HCT116 (cell line): Measurements from ENCODE around the gene CRACR2A. TPM values are rescaled to one million over a fixed set of nuclear protein-coding genes. Genes with fewer than 3 reads are reported as not detected.

Experiments used
- ATAC-seq: fragments of 200-7000 bp; cut with Tn5 transposase; 2 replicates; pipeline ENCODE4 v1.9.1; 2020; ENCODE audit warnings: mild to moderate bottlenecking, moderate library complexity
- BruUV-seq: library from RNA; stranded (reverse); fragments of 400-500 nt; replicated peaks from 2 replicates; lab custom pipeline; 2021; lab: Mats Ljungman, UMichigan
- CTCF ChIA-PET: fragments of 300-600 bp; sonication (Branson Sonifier 250); formaldehyde crosslinking; loops from one replicate; lab custom pipeline; 2021; ENCODE audit warnings: antibody characterized with exemption; lab: Charles Lee
- POLR2A ChIA-PET: fragments of 300-600, 350-600 bp; sonication (Branson Sonifier 250); formaldehyde crosslinking; loops from one replicate; lab custom pipeline; 2021; ENCODE audit warnings: antibody characterized with exemption; lab: Charles Lee
- RAD21 ChIA-PET, 2 experiments: fragments of 300-600 bp; sonication (Branson Sonifier 250); formaldehyde crosslinking; loops; one replicate each; lab custom pipeline; 2023; ENCODE audit warnings: low total read pairs in 2 of 2; ENCODE audit not compliant: uncharacterized antibody in 2 of 2, unreplicated experiment in 2 of 2, low non-redundant PET in 1 of 2; lab: Charles Lee
- DNase-seq: peaks from one replicate; pipeline ENCODE4 v3.0.0-alpha.2; 2010; ENCODE audit warnings: low read depth, low spot score
- H2AFZ ChIP-seq: fragments of 200-600 bp; shearing (Covaris generic), sonication (generic); 2 replicates; pipeline ENCODE4 v1.6.1; 2017; ENCODE audit warnings: low read depth, mixed run types, mixed read lengths, antibody characterized with exemption, low read length; ENCODE audit not compliant: poor library complexity, severe bottlenecking
- H3K27ac ChIP-seq: 2 replicates; pipeline ENCODE4 v1.5.1; 2012; ENCODE audit warnings: low read depth, low read length
- H3K27me3 ChIP-seq: fragments of 200-600 bp; sonication (generic); 2 replicates; pipeline ENCODE4 v1.6.1; 2016; ENCODE audit warnings: mixed run types, low read length, mixed read lengths; ENCODE audit not compliant: insufficient read depth
- H3K36me3 ChIP-seq, 2 experiments: fragments of 200-500 bp in 1 of 2; fragments of 200-600 bp in 1 of 2; sonication (Bioruptor generic) in 1 of 2; sonication (generic) in 1 of 2; 2 replicates each; pipeline versions ENCODE4 v1.5.1 to v1.6.1; 2014 to 2016; ENCODE audit warnings: low read length in 2 of 2, inconsistent platforms in 1 of 2, mixed read lengths in 1 of 2, mixed run types in 1 of 2; ENCODE audit not compliant: insufficient read depth in 2 of 2, control insufficient read depth in 1 of 2
- H3K4me1 ChIP-seq, 2 experiments: fragments of 200-600 bp in 1 of 2; sonication (generic) in 1 of 2; 2 replicates each; pipeline versions ENCODE4 v1.5.1 to v1.6.1; 2012 to 2017; ENCODE audit warnings: low read length in 2 of 2, inconsistent platforms in 1 of 2, mild to moderate bottlenecking in 1 of 2, mixed read lengths in 1 of 2, mixed run types in 1 of 2, moderate library complexity in 1 of 2; ENCODE audit not compliant: insufficient read depth in 2 of 2, control insufficient read depth in 1 of 2
- H3K4me2 ChIP-seq: fragments of 200-600 bp; sonication (generic); 2 replicates; pipeline ENCODE4 v1.6.1; 2017; ENCODE audit warnings: mixed run types, low read length, mixed read lengths
- H3K4me3 ChIP-seq, 2 experiments: fragments of 200-600 bp in 1 of 2; sonication (generic) in 1 of 2; replicated peaks in 1 of 2; 2 replicates each; pipeline ENCODE4 v1.5.1; 2011 to 2016; ENCODE audit warnings: low read length in 2 of 2, control low read depth in 1 of 2, low read depth in 1 of 2, mild to moderate bottlenecking in 1 of 2, mixed read lengths in 1 of 2, mixed run types in 1 of 2
- H3K79me2 ChIP-seq: fragments of 200-600 bp; sonication (generic); 2 replicates; pipeline ENCODE4 v1.6.1; 2017; ENCODE audit warnings: mild to moderate bottlenecking, mixed run types, low read length, moderate library complexity, mixed read lengths; ENCODE audit not compliant: insufficient read depth
- H3K9ac ChIP-seq: fragments of 200-600 bp; sonication (generic); 2 replicates; pipeline ENCODE4 v1.6.1; 2016; ENCODE audit warnings: low read length, mixed read lengths
- H3K9me2 ChIP-seq: fragments of 200-600 bp; sonication (generic), shearing (Covaris generic); 2 replicates; pipeline ENCODE4 v1.6.1; 2017; ENCODE audit warnings: mixed run types, mild to moderate bottlenecking, moderate library complexity; ENCODE audit not compliant: insufficient read depth
- H3K9me3 ChIP-seq, 2 experiments: fragments of 200-500 bp in 1 of 2; fragments of 200-600 bp in 1 of 2; sonication (Bioruptor generic) in 1 of 2; sonication (generic) in 1 of 2; 2 replicates each; pipeline ENCODE4 v1.6.1; 2014 to 2017; ENCODE audit warnings: low read length in 2 of 2, mixed read lengths in 2 of 2, inconsistent platforms in 1 of 2, low read depth in 1 of 2, mild to moderate bottlenecking in 1 of 2, mixed run types in 1 of 2, moderate library complexity in 1 of 2; ENCODE audit not compliant: control insufficient read depth in 1 of 2, insufficient read depth in 1 of 2
- H4K20me1 ChIP-seq: fragments of 200-600 bp; sonication (generic), shearing (Covaris generic); 2 replicates; pipeline ENCODE4 v1.6.1; 2017; ENCODE audit warnings: mixed run types, mild to moderate bottlenecking, moderate library complexity; ENCODE audit not compliant: insufficient read depth
- EGR1 ChIP-seq: IDR thresholded peaks from 2 replicates; pipeline ENCODE4 v1.6.1; 2012; ENCODE audit warnings: low read depth
- FOSL1 ChIP-seq: IDR thresholded peaks from 2 replicates; pipeline ENCODE4 v1.6.1; 2012; ENCODE audit warnings: low read depth
- POLR2A ChIP-seq: IDR thresholded peaks from 2 replicates; pipeline ENCODE4 v1.7.0; 2011; ENCODE audit warnings: borderline replicate concordance; ENCODE audit not compliant: insufficient read depth, insufficient read length; ENCODE audit errors: extremely low read depth
- intact Hi-C: fragments of 100-400 bp; cut with micrococcal nuclease; formaldehyde crosslinking; loops from 2 replicates; pipeline ENCODE4 v1.10.0; 2022
- total RNA-seq: library from RNA; stranded (reverse); gene quantifications from one replicate; pipeline ENCODE4 v1.2.1, GENCODE V29; 2021; ENCODE audit not compliant: unreplicated experiment
- TF ChIP-seq, protein P1 (sequence below): IDR thresholded peaks from 2 replicates; pipeline ENCODE4 v1.6.1; 2012; ENCODE audit warnings: low read depth
- TF ChIP-seq, protein P2 (sequence below): IDR thresholded peaks from 2 replicates; pipeline ENCODE4 v1.6.1; 2012
- TF ChIP-seq, protein P3 (sequence below), 3 experiments: fragments of 200-600 bp in 1 of 3; sonication (generic) in 1 of 3; IDR thresholded peaks in 2 of 3; conservative IDR thresholded peaks in 1 of 3; 2 replicates each; pipeline ENCODE4 v1.5.1; 2012 to 2017; ENCODE audit warnings: low read depth in 2 of 3, low read length in 2 of 3, antibody characterized with exemption in 1 of 3, borderline replicate concordance in 1 of 3, control low read depth in 1 of 3, mild to moderate bottlenecking in 1 of 3, mixed read lengths in 1 of 3, mixed run types in 1 of 3, moderate library complexity in 1 of 3; ENCODE audit not compliant: insufficient read depth in 1 of 3

CRACR2A gene
- total RNA-seq, 1 experiment from 2014 or later, result 18.4 TPM

DNA sequence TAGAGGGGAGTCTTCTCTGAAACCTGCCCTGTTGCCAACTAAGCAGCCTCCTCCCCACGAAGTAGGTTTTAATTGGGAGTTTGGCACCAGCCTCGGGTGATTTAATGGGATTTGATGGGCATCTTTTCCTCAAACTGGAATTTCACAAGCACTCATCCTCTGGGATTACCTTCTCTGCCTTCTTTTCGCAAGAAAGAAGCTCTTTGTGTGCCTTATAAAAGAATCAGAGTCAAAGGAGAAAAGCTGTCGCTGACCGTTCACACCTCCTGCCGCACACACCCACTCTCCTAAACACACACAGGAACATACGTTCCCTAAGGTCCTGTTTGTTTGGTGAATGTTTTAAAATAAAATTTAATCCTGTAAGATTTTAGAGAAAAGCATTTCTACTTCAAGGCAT lies 177.9 kb downstream of the CRACR2A start:
- Histone ChIP-seq H3K36me3 (no peaks in the 10 kb centered on the region), H3K27ac (no peak overlapping the region), H3K9ac (no peak overlapping the region), H2AFZ (no peak overlapping the region), H3K9me2 (no peaks in the 10 kb centered on the region), H3K79me2 (no peaks in the 10 kb centered on the region), H3K27me3 (peaks cover 42% of the 10 kb centered on the region), H3K4me3 (no peak overlapping the region), H3K4me2 (no peak overlapping the region), H4K20me1 (no peaks in the 10 kb centered on the region), H3K9me3 (no peaks in the 10 kb centered on the region), H3K4me1 (no peaks in the 10 kb centered on the region)
- CTCF ChIA-PET, result no interaction called here
- POLR2A ChIA-PET, result no interaction called here
- RAD21 ChIA-PET, result no interaction called here
- intact Hi-C loops, result loop anchor here (1.0 kb wide), 1 partner anchor 42 kb away; no protein-coding TSS in a partner anchor
- TF ChIP-seq POLR2A, result no peak
- TF ChIP-seq, protein P1, sequence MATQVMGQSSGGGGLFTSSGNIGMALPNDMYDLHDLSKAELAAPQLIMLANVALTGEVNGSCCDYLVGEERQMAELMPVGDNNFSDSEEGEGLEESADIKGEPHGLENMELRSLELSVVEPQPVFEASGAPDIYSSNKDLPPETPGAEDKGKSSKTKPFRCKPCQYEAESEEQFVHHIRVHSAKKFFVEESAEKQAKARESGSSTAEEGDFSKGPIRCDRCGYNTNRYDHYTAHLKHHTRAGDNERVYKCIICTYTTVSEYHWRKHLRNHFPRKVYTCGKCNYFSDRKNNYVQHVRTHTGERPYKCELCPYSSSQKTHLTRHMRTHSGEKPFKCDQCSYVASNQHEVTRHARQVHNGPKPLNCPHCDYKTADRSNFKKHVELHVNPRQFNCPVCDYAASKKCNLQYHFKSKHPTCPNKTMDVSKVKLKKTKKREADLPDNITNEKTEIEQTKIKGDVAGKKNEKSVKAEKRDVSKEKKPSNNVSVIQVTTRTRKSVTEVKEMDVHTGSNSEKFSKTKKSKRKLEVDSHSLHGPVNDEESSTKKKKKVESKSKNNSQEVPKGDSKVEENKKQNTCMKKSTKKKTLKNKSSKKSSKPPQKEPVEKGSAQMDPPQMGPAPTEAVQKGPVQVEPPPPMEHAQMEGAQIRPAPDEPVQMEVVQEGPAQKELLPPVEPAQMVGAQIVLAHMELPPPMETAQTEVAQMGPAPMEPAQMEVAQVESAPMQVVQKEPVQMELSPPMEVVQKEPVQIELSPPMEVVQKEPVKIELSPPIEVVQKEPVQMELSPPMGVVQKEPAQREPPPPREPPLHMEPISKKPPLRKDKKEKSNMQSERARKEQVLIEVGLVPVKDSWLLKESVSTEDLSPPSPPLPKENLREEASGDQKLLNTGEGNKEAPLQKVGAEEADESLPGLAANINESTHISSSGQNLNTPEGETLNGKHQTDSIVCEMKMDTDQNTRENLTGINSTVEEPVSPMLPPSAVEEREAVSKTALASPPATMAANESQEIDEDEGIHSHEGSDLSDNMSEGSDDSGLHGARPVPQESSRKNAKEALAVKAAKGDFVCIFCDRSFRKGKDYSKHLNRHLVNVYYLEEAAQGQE, result no peak
- TF ChIP-seq, protein P2, sequence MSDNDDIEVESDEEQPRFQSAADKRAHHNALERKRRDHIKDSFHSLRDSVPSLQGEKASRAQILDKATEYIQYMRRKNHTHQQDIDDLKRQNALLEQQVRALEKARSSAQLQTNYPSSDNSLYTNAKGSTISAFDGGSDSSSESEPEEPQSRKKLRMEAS, result no peak
- no peak for TF ChIP-seq FOSL1
- TF ChIP-seq, protein P3, sequence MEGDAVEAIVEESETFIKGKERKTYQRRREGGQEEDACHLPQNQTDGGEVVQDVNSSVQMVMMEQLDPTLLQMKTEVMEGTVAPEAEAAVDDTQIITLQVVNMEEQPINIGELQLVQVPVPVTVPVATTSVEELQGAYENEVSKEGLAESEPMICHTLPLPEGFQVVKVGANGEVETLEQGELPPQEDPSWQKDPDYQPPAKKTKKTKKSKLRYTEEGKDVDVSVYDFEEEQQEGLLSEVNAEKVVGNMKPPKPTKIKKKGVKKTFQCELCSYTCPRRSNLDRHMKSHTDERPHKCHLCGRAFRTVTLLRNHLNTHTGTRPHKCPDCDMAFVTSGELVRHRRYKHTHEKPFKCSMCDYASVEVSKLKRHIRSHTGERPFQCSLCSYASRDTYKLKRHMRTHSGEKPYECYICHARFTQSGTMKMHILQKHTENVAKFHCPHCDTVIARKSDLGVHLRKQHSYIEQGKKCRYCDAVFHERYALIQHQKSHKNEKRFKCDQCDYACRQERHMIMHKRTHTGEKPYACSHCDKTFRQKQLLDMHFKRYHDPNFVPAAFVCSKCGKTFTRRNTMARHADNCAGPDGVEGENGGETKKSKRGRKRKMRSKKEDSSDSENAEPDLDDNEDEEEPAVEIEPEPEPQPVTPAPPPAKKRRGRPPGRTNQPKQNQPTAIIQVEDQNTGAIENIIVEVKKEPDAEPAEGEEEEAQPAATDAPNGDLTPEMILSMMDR (IDR thresholded peaks at IDR 0.05 in 2 of 3, conservative IDR thresholded peaks at IDR 0.05 in 1 of 3; ENCODE audit: borderline replicate concordance in 1 of 3, insufficient read depth in 1 of 3, low read depth in 2 of 3, low read length in 2 of 3), result no peak
- no peak for TF ChIP-seq EGR1
- no TSS peak for BruUV-seq
- no peak for DNase-seq
- ATAC-seq, result no peak
